Neutrophil (primary cell): ENCODE measurements around the gene NEAT1.

Experiments
- H3K27ac ChIP-seq: fragments of 200-600 bp; sonication (generic); 2 replicates; pipeline ENCODE4 v1.5.1; 2016; ENCODE audit warnings: mild to moderate bottlenecking, moderate library complexity
- H3K27me3 ChIP-seq: fragments of 200-600 bp; sonication (generic); 2 replicates; pipeline ENCODE4 v1.6.0; 2016; ENCODE audit warnings: mild to moderate bottlenecking
- H3K36me3 ChIP-seq: fragments of 200-600 bp; sonication (generic); 2 replicates; pipeline ENCODE4 v1.5.1; 2017
- H3K4me1 ChIP-seq, 2 experiments: fragments of 200-600 bp in 1 of 2; sonication (generic) in 1 of 2; 1 replicate in 1 of 2; 2 replicates in 1 of 2; pipeline versions ENCODE4 v1.5.1 to v1.6.1; 2013 to 2016; ENCODE audit warnings: low read depth in 1 of 2, low read length in 1 of 2, mild to moderate bottlenecking in 1 of 2, moderate library complexity in 1 of 2; ENCODE audit not compliant: control insufficient read depth in 1 of 2, insufficient read depth in 1 of 2
- H3K4me3 ChIP-seq, 2 experiments: fragments of 200-600 bp in 1 of 2; sonication (generic) in 1 of 2; 1 replicate in 1 of 2; 2 replicates in 1 of 2; pipeline ENCODE4 v1.5.1; 2013 to 2016; ENCODE audit warnings: low read depth in 1 of 2, low read length in 1 of 2, mild to moderate bottlenecking in 1 of 2, moderate library complexity in 1 of 2
- H3K9me3 ChIP-seq: fragments of 200-600 bp; sonication (generic); 2 replicates; pipeline ENCODE4 v1.5.1; 2016
- CTCF ChIP-seq: fragments of 200-600 bp; sonication (generic); IDR thresholded peaks from 2 replicates; pipeline ENCODE4 v1.5.1; 2016; ENCODE audit warnings: antibody characterized with exemption

The NEAT1 gene

GRCh38 chr11:65477149-65477965 is 54.8 kb downstream of the NEAT1 start:
- H3K4me1 ChIP-seq: peaks cover 42 to 48% of the 10 kb centered on the region in 2 experiments
- H3K27me3 ChIP-seq: no peaks in the 10 kb centered on the region
- peak overlapping the region; percentile 83 to 88 for H3K4me3 ChIP-seq
- TF ChIP-seq CTCF: peak; percentile 1
- H3K36me3 ChIP-seq: no peaks in the 10 kb centered on the region
- peak overlapping the region; percentile 95 for H3K27ac ChIP-seq
- no peaks in the 10 kb centered on the region for H3K9me3 ChIP-seq

- H3K4me3 ChIP-seq: peak overlapping the region; percentile 16 to 88
- no peak for TF ChIP-seq CTCF
Observed at GRCh38 chr11:65478388-65479183, 56.0 kb downstream of the NEAT1 start.

GRCh38 chr11:65479184-65480145 is 56.9 kb downstream of the NEAT1 start:
- Histone ChIP-seq H3K36me3 (no peaks in the 10 kb centered on the region), H3K4me1 (peaks cover 30 to 31% of the 10 kb centered on the region in 2 experiments), H3K27me3 (no peaks in the 10 kb centered on the region), H3K9me3 (no peaks in the 10 kb centered on the region), H3K4me3 (no peak overlapping the region), H3K27ac (peak overlapping the region; percentile 95)
- TF ChIP-seq CTCF: no peak

More at GRCh38 chr11:65478388-65479183, 56.0 kb downstream of the NEAT1 start:
- Histone ChIP-seq H3K9me3 (no peaks in the 10 kb centered on the region), H3K27ac (peak overlapping the region; percentile 95), H3K36me3 (no peaks in the 10 kb centered on the region), H3K27me3 (no peaks in the 10 kb centered on the region), H3K4me1 (peaks cover 30 to 36% of the 10 kb centered on the region in 2 experiments)

- no peak overlapping the region for H3K27ac ChIP-seq
- H3K27me3 ChIP-seq: no peaks in the 10 kb centered on the region
- no peaks in the 10 kb centered on the region for H3K9me3 ChIP-seq
- H3K4me1 ChIP-seq: peaks cover 27 to 33% of the 10 kb centered on the region in 2 experiments
- no peak for TF ChIP-seq CTCF
- H3K4me3 ChIP-seq: no peak overlapping the region
- no peaks in the 10 kb centered on the region for H3K36me3 ChIP-seq
Observed at GRCh38 chr11:65482306-65482850, 59.8 kb downstream of the NEAT1 start.

- Histone ChIP-seq H3K9me3 (no peaks in the 10 kb centered on the region), H3K27ac (no peak overlapping the region), H3K4me1 (peaks cover 35 to 39% of the 10 kb centered on the region in 2 experiments), H3K36me3 (no peaks in the 10 kb centered on the region), H3K4me3 (no peak overlapping the region), H3K27me3 (no peaks in the 10 kb centered on the region)
- TF ChIP-seq CTCF: no peak
Observed at GRCh38 chr11:65485920-65486219, 63.3 kb downstream of the NEAT1 start.
